Measurements from ENCODE around the gene E2F6. TPM values are rescaled to one million over a fixed set of nuclear protein-coding genes. Genes with fewer than 3 reads are reported as not detected.

E2F6 gene
- total RNA-seq, 2 experiments from 2014 or later: 8.5 to 9.8 TPM

DNA sequence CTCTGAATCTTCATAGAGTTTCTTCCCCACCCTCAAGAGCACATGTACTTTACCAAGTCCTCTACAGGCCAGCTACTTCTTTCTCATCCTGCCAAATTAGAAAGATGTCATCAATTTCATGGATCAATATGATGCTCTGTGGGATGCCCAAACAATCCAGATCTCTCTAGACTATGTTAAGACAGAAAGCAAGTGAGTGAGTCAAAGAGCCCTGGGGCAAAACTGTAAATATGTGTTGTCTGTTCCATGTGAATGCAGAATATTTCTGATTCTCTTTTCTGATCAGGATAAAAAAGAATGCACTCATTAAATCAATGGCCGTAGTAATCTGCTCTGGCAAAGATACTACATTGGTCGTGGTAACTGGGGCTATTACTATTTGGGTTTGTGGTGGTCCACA, 68.4 kb downstream of the E2F6 start:
- H3K4me1 Mint-ChIP-seq: no peaks in the 10 kb centered on the region
- H3K27me3 Mint-ChIP-seq: peaks cover 6% of the 10 kb centered on the region
- POLR2A ChIA-PET: no interaction called here
- no peak overlapping the region for H3K27ac Mint-ChIP-seq
- H3K36me3 Mint-ChIP-seq: no peaks in the 10 kb centered on the region
- ATAC-seq (ENCODE audit: low read depth) (no peak), DNase-seq (no peak)
- no peak overlapping the region for H3K4me3 Mint-ChIP-seq
- no peaks in the 10 kb centered on the region for H3K9me3 Mint-ChIP-seq

- no peak for ATAC-seq (ENCODE audit: low read depth)
- no peaks in the 10 kb centered on the region for H3K36me3 Mint-ChIP-seq
- peaks cover 4% of the 10 kb centered on the region for H3K27me3 Mint-ChIP-seq
- no peaks in the 10 kb centered on the region for H3K9me3 Mint-ChIP-seq
- POLR2A ChIA-PET: no interaction called here
- no peak overlapping the region for H3K4me3 Mint-ChIP-seq
- H3K27ac Mint-ChIP-seq: no peak overlapping the region
- DNase-seq: no peak
- no peaks in the 10 kb centered on the region for H3K4me1 Mint-ChIP-seq
Observed at GRCh38 chr2:11396467-11397445, 69.2 kb downstream of the E2F6 start.

DNA sequence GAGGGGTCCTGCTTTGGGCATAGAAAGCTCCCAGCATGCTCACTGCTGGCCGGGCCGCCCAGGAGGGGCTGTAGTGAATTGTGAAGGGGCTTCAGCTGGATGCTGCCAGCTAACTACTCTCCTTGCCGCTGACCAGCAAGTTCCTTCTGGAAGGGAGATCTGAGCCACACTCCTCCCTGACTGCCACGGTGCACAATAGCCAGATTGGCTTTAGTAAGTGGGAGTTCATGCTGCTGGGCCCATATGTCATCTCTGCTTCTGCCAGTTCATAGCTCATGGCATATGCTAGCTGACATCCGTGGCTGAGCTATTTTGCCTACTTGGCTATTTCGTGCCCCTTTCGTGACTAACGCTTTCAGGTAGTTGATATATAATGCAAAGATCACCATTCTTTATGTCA, 69.9 kb downstream of the E2F6 start:
- DNase-seq (no peak), ATAC-seq (ENCODE audit: low read depth) (no peak)
- no peaks in the 10 kb centered on the region for H3K9me3 Mint-ChIP-seq
- H3K27ac Mint-ChIP-seq: no peak overlapping the region
- H3K36me3 Mint-ChIP-seq: no peaks in the 10 kb centered on the region
- POLR2A ChIA-PET: no interaction called here
- H3K4me1 Mint-ChIP-seq: no peaks in the 10 kb centered on the region
- H3K4me3 Mint-ChIP-seq: no peak overlapping the region
- peaks cover 4% of the 10 kb centered on the region for H3K27me3 Mint-ChIP-seq

- DNase-seq: no peak
- Mint-ChIP-seq H3K27ac (no peak overlapping the region), H3K27me3 (peaks cover 4% of the 10 kb centered on the region), H3K36me3 (no peaks in the 10 kb centered on the region), H3K4me1 (no peaks in the 10 kb centered on the region), H3K4me3 (no peak overlapping the region), H3K9me3 (no peaks in the 10 kb centered on the region)
- POLR2A ChIA-PET: interaction anchor here (0.5 kb wide), 1 partner anchor 84 kb away, joined by 3 read pairs; no protein-coding TSS in a partner anchor
- no peak for ATAC-seq (ENCODE audit: low read depth)
Observed at GRCh38 chr2:11395389-11395788, 70.6 kb downstream of the E2F6 start.

Other genes starting within 250 kb of the E2F6 start
- 10 to 100 TPM; 14.6 to 15.3 TPM for gene ROCK2, start 121.5 kb downstream of the E2F6 start, total RNA-seq
- under 1 TPM; 0.28 to 0.54 TPM for gene GREB1, start 67.9 kb upstream of the E2F6 start, total RNA-seq
- gene NTSR2, start 204.0 kb upstream of the E2F6 start, total RNA-seq: not detected